D721Med (cell line): Measurements from ENCODE around the gene PDE7B.
A peak's percentile ranks its signal among the peaks of the same experiment; 100 is the strongest.

Experiments
- DNase-seq: peaks from one replicate; pipeline ENCODE4 v3.0.0; 2011; ENCODE audit warnings: low spot score; ENCODE audit not compliant: insufficient read length
- FAIRE-seq: peaks from 2 replicates; lab custom pipeline; 2011; peaks lifted over from hg19 to GRCh38; lab: Jason Lieb, UNC
- TF ChIP-seq, protein P1 (sequence below): IDR thresholded peaks from 2 replicates; pipeline ENCODE4 v1.5.1; 2012; ENCODE audit warnings: mild to moderate bottlenecking, control low read depth; ENCODE audit not compliant: insufficient read depth; ENCODE audit errors: missing control alignments

PDE7B gene

DNA sequence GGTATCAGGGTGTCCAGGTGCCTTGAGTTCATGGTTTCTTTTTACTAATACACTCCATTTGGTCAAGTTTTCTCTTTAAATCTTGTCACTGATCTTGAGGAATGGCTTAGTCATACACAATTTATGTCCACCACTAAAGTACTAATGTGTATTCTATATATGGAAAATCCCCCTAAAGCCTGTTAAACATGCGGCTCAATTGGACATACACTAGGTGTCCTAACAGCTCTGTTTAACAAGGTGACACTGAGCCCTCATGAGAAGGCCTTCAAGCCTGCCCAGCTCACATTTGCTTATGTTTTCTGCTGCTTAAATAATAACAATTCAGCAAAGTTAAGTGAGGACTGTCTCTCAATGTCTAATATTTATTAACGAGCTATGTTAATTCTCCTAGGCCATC lies 31.5 kb downstream of the PDE7B start:
- no peak for DNase-seq
- TF ChIP-seq, protein P1, sequence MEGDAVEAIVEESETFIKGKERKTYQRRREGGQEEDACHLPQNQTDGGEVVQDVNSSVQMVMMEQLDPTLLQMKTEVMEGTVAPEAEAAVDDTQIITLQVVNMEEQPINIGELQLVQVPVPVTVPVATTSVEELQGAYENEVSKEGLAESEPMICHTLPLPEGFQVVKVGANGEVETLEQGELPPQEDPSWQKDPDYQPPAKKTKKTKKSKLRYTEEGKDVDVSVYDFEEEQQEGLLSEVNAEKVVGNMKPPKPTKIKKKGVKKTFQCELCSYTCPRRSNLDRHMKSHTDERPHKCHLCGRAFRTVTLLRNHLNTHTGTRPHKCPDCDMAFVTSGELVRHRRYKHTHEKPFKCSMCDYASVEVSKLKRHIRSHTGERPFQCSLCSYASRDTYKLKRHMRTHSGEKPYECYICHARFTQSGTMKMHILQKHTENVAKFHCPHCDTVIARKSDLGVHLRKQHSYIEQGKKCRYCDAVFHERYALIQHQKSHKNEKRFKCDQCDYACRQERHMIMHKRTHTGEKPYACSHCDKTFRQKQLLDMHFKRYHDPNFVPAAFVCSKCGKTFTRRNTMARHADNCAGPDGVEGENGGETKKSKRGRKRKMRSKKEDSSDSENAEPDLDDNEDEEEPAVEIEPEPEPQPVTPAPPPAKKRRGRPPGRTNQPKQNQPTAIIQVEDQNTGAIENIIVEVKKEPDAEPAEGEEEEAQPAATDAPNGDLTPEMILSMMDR = no peak
- no peak for FAIRE-seq

DNA sequence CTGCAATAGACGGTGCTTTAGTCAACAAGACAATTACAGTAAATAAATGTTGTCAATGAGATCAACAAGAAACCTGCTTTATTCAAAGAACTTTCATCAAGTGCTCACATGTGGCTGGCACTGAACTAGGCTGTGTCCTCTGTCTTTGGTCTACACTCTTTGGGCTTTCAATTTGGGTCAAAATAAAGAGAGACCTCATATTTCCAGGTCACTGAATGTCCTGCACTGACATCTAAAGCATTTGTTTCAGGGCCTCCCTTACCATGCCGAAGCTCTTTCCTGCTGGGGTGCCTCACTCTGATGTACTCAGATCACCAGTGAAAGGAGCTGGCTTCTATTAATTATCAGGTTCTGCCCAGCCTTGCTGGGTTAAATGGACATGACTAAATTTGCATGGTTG lies 32.0 kb downstream of the PDE7B start:
- TF ChIP-seq, protein P1 = no peak
- FAIRE-seq (no peak), DNase-seq (no peak)

DNA sequence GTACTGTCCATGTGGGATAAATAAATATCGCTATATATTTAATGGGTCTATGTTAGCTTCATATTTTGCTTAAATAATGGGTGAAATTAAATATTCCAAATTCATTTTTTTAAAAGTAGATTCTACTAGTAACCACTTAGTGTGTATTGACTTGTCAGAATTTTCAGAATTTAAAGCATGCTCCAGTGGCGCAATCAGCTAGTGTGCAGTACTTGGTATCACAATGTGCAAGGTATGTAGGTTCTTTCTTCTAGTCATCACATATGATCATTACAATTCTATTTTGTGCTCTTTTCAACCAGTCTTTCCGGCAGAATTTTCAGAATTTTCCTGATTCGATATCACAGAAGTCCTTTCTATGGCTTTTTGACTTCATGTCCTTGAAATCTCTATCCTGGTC lies 32.6 kb downstream of the PDE7B start:
- DNase-seq (no peak), FAIRE-seq (peak; percentile 73)
- TF ChIP-seq, protein P1 = no peak

DNA sequence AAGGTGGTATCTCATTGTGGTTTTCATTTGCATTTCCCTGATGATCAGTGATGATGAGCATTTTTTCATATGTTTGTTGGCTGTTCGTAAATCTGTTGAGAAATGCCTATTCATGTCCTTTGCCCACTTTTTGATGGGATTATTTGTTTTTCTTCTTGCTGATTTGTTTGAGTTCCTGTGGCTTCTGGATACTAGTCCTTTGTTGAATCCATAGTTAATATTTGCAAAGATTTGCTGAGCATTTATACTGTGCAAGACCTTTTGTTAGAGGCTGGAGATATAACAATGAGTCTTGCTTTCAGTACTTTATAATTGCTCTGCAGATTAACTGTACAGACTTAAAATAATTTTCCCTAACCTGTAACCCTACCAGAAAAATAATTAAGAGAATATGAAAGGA lies 35.6 kb downstream of the PDE7B start:
- no peak for FAIRE-seq
- no peak for DNase-seq
- TF ChIP-seq, protein P1 = no peak

DNA sequence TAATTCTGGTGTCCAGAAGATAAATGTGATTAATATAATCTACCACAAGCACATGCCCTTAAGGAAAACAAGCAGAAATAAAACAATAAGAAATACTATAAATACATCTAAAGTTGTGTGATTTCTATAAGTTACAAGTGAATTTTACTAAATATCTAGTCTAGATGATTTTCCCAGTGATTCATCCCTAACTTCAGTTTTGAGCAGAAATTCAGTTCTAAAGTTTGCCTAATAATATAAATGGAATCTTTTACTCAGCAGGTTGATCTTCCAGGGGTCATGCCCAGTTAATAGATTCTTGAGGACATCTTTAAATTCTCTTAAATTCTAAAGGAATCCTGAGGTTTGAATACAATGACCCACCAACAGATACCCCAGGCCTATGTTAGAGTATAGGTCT lies 37.3 kb downstream of the PDE7B start:
- DNase-seq = no peak
- TF ChIP-seq, protein P1 = no peak
- no peak for FAIRE-seq

DNA sequence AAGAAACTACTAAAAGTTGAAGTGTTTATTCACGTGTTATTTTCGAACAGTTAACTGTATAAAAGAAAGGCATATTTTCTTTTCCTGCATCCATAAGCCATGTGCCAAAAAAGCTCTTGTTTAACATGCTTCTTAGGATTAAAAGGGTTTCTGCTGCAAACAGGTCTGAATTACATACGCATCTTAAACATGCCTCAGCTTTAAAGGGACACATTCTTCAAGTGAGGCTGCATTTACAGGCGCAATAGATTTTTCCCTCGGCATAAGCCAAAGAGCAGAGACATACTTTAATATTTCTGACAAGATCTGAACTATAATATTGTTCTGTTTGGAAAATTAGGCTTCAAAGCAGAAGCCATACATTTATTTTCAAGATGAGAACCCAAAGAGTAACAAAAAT lies 39.4 kb downstream of the PDE7B start:
- FAIRE-seq = peak; percentile 29
- no peak for DNase-seq
- TF ChIP-seq, protein P1 = no peak

DNA sequence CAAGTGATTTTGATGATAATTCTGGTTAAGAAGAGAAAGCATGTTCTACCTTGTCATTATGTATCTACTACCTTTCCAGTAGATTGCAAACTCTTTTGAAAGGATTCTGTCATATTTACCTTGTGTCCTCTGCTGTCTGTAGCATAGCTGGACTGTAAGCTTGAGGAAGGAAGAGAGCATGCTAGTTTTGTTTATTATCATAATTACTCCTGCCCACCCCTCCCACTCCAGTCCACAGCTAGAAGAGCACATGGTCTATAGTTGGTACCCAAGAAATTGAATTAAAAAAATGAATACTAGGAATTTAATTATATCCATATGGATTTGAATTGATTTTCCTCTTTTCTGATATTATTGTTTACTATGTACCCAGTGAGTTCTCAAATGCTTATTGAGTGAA lies 40.2 kb downstream of the PDE7B start:
- TF ChIP-seq, protein P1 = no peak
- no peak for DNase-seq
- no peak for FAIRE-seq
